Measurements from ENCODE around the gene F7.
"Not testable (repeated sequence)": the region's sequence is repeated elsewhere in the genome, so short reads cannot be mapped to it uniquely, and the experiment has no call there.

The F7 gene

DNA sequence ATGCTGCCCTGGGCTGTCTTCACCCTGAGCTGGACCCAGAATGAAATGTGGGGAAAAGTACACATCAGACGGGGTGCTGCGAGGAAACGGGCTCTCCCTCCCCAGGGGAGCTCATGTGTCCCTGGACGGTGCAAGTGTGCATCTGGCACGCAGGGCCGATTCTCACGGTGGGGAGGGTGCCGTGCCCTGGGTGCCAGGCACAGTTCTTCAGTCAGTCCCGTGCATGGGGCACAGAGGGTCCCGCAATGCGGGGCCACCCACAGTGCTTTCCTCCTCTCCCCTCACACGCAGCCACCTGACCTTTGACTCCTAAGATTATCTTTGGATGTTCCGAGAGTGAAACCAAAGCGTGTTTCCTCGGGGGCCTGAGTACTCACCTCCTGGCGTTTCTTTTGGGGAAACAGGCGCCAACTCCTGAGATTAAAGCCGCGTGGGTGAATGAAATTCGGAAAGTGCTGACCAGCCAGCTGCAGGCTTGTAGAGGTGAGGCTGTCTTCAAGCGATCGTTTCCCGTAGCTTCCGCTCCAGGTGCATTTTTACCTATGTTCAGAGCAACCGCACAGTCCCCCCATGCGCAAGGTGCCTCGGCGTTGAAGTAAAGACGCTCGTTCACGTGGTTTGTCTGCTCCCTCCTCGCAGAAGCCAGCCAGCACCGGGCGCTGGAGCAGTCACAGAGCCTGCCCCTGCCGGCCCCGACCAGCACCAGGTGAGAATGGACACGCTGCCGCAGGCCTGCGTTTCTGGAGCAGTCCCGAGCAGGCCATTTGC is 17.5 kb upstream of the F7 start:
- DNase-seq: no peak

DNA sequence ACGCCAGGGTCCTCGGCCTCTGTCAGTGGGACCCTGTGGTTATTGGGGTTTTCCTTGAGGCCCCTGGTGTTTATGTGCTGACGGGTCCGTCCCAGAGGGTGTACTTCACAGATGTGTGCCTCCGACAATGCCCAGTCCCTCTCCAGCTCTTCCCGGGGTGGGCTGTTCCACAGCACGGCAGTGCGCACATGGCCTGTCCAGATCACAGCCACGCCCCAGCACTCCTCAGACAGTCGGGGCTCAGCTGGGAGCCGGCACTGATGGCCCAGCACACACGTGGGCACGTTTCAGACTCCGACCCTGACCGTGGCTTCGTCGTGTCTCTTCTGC is 16.9 kb upstream of the F7 start:
- no peak for DNase-seq

DNA sequence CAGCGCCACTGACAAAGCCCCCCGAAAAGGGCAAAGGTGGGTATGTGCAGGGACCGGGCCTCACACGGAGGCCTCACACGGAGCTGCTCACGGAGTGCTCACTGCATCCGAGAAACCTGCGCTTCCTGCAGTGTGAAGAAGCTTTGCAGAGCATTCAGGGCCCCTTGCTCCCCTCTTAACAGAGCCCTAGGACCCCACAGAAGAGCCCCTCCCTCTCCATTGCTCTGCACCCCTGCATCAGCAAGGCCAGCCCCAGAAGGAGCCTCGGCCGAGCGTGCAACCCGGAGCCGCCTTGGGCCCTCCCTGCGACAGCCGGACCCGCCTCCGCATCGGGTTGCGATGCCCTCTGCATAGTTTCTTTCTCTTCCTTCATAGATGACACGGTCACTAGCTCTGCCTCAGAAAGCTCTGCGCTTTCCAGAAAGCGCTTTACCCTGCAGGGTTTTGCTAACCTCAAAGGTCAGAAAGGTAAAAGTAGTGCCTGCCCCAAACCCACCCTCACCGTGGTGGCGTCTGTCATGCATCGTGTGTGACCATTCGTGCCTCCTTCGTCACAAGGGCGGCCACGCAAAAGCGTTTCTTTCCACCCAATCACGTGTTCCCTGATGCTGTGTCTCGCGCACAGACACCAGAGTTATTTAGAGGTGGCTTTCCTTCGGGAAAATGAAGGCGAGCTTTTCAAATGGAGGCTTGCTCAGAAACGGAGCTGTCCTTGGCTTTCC is 15.7 kb upstream of the F7 start:
- no peak for DNase-seq

DNA sequence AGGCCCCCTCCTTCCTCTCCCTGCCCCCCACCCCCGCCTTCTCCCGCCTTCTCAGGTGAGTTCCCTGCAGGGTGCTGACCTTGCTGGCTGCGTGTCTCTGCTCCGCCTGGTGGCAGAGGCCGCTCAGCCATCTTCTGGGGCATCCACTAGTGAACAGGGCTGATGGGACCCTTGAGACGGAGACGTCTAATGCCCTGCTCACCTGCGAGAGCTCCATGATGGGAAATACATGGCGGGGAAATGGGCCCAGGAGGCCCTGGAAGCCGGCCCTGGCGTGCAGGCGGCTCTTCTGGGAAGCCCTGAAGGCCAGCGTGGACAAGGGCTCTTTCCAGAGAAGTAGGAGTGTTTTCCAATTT is 15.2 kb upstream of the F7 start:
- no peak for DNase-seq

DNA sequence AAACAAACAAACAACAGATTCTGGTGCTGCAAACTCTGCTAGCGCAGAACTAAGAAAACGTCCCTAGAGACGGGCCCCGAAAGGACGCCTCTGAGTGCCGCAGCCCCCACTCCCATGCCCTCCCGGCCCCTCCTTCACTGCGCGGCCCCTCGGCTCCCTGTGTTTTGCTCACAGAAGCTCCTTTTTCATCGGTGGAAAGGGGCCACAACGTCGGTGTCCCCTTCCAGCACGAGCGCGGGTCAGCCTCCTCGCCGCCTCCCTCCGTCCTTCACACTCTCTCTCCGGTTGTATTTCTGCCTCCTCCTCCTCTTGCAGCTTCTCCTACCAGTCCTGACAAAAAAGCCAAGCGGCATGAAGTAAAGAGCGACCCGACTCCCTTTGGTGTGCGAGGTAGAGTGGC is 14.8 kb upstream of the F7 start:
- DNase-seq: no peak

DNA sequence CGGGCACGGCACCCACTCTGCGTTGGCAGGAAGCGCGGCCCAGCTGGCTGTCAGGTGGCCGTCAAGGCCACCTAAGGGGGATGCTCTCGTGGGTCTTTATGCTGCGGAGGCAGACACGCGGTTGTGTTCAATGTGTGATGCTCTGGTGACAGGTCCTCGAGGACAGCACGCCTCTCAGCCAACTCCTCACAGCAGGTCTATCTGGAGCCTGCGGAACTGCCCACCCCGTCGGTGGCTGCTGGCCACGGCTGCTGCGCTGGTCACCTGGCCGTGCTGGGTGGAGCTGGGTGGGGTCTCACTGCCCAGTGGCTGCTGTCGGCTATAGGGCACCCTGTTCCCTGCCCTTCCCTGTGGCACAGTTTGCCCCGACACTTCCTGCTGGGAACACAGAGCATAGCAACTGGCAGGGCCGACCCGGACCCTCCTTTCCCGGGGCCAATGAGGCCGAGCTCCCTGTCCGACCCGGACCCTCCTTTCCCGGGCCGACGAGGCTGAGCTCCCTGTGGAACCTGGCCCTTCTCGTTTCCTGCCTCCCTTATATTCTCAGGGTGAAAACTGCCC is 14.3 kb upstream of the F7 start:
- DNase-seq: no peak

DNA sequence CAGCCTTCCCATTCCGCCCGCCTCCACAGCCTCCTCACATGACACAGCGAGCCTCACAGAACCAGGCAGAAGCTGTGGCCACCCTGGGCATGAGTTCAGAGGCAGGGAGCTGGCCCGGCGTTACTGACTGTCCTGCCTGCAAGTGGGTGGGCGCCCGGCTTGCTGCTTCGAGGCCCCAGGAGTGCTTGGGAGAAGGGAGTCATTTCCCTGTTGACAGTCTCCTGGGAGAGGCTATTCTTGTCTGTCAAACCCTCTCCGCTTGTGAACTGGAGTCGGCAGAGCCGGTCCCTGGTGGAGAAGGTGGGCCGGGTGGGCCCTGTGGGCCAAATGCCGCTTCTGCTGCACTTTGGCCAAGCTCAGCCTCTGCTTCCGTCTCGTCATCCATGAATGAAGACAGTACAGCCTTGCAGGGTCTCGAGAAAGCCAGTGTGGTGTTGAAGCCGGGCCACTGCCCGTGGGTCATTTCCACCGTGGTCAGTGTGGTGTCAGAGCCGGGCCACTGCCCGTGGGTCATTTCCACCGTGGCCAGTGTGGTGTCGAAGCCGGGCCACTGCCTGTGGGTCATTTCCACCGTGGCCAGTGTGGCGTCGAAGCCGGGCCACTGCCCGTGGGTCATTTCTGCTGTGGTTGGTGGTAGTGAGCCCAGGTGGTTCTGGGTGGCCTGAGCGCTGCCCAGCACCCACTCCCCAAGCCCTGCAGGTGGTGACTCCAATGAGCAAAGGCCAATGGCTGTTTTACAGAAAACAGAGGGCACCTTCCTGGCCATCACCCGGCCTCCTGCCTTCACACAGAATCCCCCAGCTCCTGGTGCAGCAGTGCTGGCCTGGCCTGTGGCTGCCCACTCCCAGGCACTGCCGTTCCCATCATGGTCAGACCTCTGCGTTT is 13.5 kb upstream of the F7 start:
- no peak for DNase-seq

DNA sequence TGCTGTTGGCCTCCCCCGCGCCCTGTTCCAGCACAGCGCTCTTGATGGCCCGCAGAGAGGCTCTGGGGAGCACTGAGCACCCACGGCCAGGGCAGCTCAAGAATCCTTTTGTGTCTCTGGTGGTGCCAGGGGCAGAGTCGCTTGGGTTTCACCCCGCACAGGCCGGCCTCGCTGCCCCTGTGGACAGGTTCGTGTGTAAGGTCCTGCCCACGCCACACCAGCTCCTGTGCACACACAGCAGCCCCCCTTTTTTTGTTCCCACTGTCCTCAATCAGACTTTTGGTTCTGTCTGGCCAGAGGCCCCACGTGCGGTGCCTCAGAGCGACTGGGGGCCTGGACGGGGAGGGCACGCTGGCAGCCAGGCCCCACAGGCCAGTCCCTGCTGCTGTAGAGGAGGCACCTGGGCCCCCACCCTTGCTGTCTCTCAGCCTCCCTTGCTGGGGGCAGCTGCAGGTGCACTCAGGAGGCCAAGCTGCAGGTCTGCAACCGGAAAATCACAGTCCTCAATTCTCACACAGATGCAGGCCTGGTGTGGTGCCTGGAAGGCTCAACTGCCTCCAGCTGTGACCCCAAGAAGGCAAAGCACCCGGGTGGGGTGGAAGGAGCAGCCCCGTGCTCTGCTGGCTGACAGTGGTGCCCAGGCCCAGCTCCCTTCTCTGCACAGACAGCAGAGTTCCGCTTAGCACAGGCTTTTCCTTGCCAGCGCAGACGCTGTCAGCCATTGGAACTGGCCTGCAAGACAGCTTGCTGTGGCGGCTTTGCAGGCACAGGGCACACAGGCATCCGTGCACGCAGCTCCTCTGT is 12.6 kb upstream of the F7 start:
- DNase-seq: no peak

DNA sequence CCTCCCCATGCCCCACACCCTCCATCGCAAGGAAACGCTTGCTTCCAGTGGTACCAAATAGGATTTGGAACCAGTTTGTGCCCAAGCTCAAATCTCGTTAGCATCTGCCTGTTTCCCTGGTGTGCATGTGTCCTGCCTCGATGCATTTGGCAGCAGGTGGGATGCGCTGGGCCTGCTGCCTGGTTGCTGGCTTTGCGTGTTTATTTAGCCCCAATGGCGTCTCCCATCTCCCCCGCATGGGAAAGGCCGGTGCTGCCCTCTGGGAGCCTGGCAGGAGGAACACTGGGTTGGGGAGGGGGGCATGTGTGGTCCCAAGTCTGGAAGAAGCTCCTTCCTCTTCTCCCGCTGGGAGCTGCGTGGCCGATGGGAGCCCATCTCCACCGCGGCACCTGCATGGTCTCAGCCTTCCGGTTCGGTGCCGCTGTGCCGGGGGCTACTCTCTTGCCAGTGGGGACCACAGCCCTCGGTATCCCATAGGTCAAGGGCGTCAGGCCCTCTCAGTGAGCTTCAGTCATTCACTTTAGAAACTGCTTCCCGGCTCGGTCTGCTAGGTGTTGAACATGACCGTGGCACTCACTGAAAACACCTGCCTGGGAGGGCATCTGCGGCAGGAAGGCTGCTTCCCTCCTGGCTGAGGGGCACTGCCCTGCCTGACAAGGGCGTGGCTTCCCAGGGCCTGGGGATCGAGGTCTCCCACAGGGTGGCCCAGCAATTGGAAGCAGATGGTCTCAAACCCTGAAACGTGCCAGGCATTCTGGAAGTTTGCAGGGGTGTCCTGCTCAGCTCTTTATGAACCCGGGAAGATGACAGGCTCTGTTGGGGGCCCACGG is 11.8 kb upstream of the F7 start:
- no peak for DNase-seq

DNA sequence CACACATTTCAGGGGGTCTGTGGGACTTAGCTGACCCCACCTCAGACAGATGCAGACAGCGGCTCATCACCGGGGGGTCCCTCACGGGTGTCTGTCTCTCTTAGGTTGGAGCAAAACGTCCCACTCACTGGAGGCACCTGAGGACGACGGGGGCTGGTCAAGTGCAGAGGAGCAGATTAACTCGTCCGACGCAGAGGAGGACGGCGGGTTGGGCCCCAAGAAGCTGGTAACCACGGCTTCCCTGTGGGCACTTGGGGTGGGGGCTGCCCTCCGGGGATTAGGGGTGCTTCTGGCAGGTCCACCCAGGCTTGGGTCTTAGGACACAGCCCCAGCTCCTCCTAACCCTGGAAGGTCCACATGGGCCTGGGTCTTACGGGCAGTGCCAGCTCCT is 11.2 kb upstream of the F7 start:
- no peak for DNase-seq

DNA sequence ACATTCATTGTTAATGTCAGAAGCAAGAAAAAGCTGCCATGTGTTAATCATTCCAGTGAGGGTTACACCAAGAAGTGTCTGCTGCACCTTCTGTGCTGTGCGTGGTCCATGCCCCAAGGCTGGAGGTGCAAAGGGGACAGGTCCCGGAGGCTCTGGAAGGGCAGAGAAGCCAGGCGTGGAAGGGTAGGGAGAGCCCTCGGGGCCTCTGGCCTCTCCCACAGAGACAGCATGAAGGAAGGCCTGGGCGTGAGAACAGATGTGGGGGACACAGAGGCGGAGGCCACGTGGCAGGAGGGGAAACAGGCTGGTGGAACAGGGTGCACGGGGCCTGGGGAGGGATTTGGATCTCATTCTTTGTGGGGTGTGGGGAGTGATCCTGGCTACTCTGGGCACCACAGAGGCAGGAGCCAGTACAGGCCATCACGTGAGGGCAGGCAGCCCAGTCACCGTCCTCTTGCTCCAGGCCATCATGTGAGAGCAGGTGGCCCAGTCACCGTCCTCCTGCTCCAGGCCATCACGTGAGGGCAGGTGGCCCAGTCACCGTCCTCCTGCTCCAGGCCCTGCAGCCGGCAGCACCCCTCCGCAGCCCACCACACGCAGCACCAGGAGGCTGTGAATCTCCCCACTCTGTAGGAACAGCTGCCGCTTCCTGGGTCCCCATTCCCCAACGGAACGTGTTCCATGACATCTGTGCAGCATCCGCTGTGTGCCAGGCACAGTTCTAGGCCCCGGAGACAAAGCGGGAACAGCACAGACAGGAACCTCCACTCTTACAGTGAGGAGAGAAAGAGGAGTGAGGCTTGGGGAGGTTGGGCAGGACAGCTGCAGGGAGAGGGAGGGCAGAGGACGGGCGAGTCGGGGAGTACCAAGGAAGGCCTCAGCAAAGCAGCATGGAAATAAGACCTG is 10.2 kb upstream of the F7 start:
- no peak for DNase-seq

DNA sequence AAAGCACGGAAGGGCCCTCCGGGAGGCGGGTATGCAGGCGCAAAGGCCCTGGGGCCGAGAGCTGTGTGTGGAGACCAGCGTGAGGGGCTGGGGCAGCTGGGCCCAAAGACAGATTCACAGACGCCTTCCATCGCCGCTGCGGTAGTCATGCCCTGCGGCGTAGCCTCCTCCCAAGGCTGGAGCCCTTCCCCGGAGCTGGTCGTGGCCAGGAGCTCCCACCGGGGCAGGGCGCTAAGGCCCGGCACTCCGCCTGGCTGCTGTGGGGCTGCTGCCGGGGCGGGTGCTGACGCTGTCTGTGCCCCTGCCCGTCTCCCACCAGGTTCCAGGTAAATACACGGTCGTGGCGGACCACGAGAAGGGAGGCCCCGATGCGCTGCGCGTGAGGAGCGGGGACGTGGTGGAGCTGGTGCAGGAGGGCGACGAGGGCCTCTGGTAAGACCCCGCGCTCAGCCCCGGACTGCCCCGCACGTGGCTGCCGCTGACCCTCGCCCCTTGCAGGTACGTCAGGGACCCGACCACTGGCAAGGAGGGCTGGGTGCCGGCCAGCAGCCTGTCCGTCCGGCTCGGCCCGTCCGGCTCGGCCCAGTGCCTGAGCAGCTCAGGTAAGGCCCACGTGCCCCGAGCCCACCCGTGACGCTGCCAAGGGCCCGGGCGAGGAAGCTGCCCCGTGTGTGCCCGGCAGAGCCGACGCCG is 9.4 kb upstream of the F7 start:
- DNase-seq: no peak

DNA sequence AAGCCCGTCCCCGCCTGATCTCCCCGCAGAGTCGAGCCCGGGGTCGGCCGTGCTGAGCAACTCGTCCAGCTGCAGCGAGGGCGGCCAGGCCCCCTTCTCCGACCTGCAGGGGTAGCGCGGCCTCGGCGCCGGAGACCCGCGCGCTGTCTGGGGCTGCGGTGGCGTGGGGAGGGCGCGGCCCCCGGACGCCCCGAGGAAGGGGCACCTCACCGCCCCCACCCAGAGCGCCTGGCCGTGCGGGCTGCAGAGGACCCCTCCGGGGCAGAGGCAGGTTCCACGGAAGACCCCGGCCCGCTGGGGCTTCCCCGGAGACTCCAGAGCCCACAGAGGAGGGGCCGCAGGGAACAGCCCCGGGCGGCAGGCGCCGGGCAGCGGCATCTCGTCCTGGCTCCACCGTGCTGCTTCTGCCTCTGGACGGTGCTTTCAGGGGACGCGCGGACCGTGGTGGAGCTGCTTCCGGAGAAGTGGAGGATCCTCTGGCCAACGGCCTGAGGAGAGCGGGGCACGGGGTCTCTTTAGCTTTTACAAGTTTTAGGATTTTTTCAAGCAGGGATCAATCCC is 8.8 kb upstream of the F7 start:
- DNase-seq: no peak

DNA sequence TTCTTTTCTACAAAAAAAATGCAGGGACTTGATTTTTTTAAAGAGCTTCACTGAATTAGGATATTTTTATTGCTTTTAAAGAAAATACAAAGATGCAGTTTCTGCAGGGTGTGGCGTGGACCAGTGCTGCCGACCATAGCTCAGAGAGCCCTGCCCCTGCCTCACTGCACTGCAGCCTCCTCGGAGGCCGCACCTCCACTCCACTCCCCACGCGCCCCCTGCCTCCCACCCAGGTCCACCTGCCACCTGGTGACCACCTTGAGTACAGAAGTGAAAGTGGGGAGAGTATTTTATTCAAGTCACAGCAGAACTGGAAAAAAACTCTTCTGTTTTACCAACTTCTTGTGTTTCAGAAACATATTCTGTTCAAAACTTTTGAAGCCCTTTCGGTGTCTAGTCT is 7.9 kb upstream of the F7 start:
- DNase-seq: no peak

DNA sequence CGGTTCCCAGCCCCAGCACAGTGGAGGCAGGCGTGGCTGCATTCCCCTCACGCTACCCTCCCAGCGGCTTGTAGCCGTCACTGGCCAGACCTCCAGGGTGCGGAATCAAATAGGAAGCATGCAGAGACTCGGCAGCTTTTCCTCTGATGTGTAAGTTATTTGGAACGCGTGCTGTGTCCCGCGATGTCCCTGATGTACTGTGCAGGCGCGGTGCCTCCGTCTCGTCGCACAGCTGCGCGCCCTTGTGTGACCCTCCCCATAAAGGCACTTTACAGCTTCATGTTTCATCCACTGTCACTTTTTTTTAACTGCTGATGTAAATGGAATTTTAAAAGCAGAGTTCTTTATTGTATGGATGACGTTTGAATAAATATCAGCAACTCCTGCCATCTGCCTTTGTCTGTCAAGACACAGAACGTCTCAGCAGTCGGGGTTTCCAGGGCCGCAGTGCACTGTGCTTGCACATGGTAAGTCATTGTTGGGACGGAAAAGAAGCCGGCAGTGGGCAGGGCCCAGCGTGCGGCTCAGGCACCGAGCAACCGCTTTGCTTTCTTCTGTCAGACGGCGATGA is 7.3 kb upstream of the F7 start:
- no peak for DNase-seq

DNA sequence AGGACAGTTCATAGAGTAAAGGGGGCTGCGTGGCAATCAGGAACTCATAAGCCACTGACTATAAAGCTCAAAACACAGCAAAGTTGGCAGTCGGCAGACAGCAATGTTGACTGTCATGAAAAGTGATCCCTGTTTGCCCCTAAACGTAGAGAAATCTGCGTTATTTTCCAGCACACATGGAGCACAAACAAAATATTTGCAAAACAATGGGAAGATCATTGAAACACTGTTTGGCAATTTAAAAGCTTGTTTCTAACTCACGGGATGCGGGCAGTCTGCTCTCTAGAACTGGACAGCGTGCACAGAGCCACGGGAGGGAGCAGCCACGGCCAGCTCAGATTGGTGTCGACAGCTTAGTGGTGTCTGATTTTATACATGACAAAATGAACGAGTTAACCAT is 6.4 kb upstream of the F7 start:
- DNase-seq: no peak

DNA sequence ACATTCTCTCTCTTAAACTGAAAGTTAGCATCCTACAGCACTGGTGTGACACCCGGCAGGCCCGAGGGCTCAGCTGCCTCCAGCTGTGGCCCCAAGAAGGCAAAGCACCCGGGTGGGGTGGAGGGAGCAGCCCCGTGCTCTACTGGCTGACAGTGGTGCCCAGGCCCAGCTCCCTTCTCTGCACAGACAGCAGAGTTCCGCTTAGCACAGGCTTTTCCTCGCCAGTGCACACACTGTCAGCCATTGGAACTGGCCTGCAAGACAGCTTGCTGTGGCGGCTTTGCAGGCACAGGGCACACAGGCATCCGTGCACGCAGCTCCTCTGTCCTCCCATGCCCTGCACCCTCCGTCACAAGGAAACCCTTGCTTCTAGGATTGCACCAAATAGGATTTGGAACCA is 3.3 kb upstream of the F7 start:
- DNase-seq: not testable (repeated sequence)

DNA sequence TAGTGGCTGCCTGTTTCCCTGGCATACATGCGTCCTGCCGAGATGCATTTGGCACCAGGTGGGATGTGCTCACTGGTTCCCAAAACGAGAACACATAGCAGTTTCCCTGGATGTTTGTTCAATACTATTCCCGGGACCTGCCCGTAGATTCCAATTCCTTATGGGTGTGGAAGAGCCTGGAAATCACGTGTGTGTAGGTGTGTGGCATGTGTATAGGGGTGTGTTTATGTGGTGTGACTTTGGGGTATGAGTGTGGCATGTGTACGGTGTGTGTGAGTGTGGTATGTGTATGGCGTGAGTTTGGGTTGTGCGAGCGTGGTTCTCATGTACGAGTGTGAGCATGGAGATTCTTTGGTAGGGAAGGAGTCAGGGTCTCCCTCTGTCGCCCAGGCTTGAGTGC is 2.9 kb upstream of the F7 start:
- DNase-seq: no peak

DNA sequence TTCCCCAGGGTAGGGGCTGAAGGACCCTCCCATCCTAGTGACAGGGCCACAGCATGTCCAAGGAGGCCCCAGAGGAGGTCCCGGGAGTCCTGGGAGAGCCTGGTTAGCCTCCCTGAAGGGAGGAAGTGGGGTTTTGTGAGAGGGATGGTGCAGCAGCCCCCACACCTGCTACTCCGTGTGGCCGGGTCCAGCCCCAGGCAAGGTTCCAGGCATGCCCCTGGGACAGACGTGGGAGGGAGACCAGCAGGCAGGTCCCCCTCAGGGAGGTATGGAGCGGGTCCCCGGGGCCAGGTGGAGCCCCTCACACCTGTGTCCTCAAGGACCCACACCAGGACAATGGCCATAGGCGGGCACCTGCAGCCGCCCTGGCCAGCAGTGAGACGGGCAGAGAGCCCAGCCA is 1.9 kb upstream of the F7 start:
- no peak for DNase-seq

Measured in NCI-H1417 (cell line).